Retinal pigment epithelial cell (primary cell): Measurements from ENCODE around the gene OR2B2.

Source experiments
- DNase-seq: peaks from one replicate; pipeline ENCODE4 v3.0.0-alpha.2; 2010; ENCODE audit warnings: low read depth
- H3K4me3 ChIP-seq: 2 replicates; pipeline ENCODE4 v1.5.1; 2011; ENCODE audit warnings: mild to moderate bottlenecking, low read length, control low read depth, moderate library complexity
- CTCF ChIP-seq: conservative IDR thresholded peaks from 2 replicates; pipeline ENCODE4 v1.5.1; 2011; ENCODE audit warnings: low read depth, low read length, control low read depth, inconsistent platforms

The OR2B2 gene

GRCh38 chr6:27871924-27872638, 40.1 kb downstream of the OR2B2 start:
- TF ChIP-seq CTCF = peak; percentile 50
- peak overlapping the region; percentile 69 for H3K4me3 ChIP-seq
- peak; percentile 91 for DNase-seq

- TF ChIP-seq CTCF = no peak
- H3K4me3 ChIP-seq = no peak overlapping the region
- DNase-seq = no peak
These were observed 41.8 kb downstream of the OR2B2 start for GRCh38 chr6:27870291-27870870.

- H3K4me3 ChIP-seq = no peak overlapping the region
- no peak for DNase-seq
- TF ChIP-seq CTCF = no peak
These were observed 43.9 kb downstream of the OR2B2 start for GRCh38 chr6:27868311-27868710.

- no peak for DNase-seq
- peak overlapping the region; percentile 73 for H3K4me3 ChIP-seq
- no peak for TF ChIP-seq CTCF
These were observed 44.3 kb downstream of the OR2B2 start for GRCh38 chr6:27867945-27868300.

GRCh38 chr6:27867051-27867944, 44.9 kb downstream of the OR2B2 start:
- DNase-seq = no peak
- peak overlapping the region; percentile 73 for H3K4me3 ChIP-seq
- TF ChIP-seq CTCF = no peak

- TF ChIP-seq CTCF = no peak
- H3K4me3 ChIP-seq = peak overlapping the region; percentile 73
- no peak for DNase-seq
These were observed 45.7 kb downstream of the OR2B2 start for GRCh38 chr6:27866357-27867050.
